HUES6 (cell line): ENCODE data around the gene SLC1A7.

Source experiments
- H3K27ac ChIP-seq: 2 replicates; pipeline ENCODE4 v1.7.0; 2013; ENCODE audit warnings: low read depth, mild to moderate bottlenecking, low read length, inconsistent platforms
- H3K27me3 ChIP-seq: 2 replicates; pipeline ENCODE4 v1.6.1; 2013; ENCODE audit warnings: low read length; ENCODE audit not compliant: control insufficient read depth, insufficient read depth
- H3K36me3 ChIP-seq: 2 replicates; pipeline ENCODE4 v1.6.1; 2013; ENCODE audit warnings: low read length; ENCODE audit not compliant: control insufficient read depth, insufficient read depth
- H3K4me1 ChIP-seq: 2 replicates; pipeline ENCODE4 v1.6.1; 2013; ENCODE audit warnings: low read length; ENCODE audit not compliant: control insufficient read depth, insufficient read depth
- H3K4me3 ChIP-seq: 2 replicates; pipeline ENCODE4 v1.5.1; 2013; ENCODE audit warnings: low read depth, low read length
- H3K9ac ChIP-seq: one replicate; pipeline ENCODE4 v1.6.1; 2013; ENCODE audit warnings: mild to moderate bottlenecking, low read length
- H3K9me3 ChIP-seq: 2 replicates; pipeline ENCODE4 v1.6.1; 2013; ENCODE audit warnings: low read depth, low read length; ENCODE audit not compliant: control insufficient read depth, insufficient read depth

Gene SLC1A7

GRCh38 chr1:53049574-53049967 lies 92.9 kb downstream of the SLC1A7 start:
- Histone ChIP-seq H3K36me3 (0 out of 2 replicates have a peak, but pooled peaks cover 2% of the 10 kb centered on the region), H3K9ac (no peak overlapping the region), H3K4me1 (peaks cover 17% of the 10 kb centered on the region), H3K27ac (no peak overlapping the region), H3K4me3 (no peak overlapping the region), H3K9me3 (no peaks in the 10 kb centered on the region), H3K27me3 (no peaks in the 10 kb centered on the region)

GRCh38 chr1:53048960-53049573 lies 93.4 kb downstream of the SLC1A7 start:
- Histone ChIP-seq H3K4me1 (peaks cover 17% of the 10 kb centered on the region), H3K9ac (no peak overlapping the region), H3K9me3 (no peaks in the 10 kb centered on the region), H3K36me3 (0 out of 2 replicates have a peak, but pooled peaks cover 2% of the 10 kb centered on the region), H3K27ac (no peak overlapping the region), H3K27me3 (no peaks in the 10 kb centered on the region), H3K4me3 (no peak overlapping the region)

- Histone ChIP-seq H3K36me3 (no peaks in the 10 kb centered on the region), H3K27ac (no peak overlapping the region), H3K9me3 (no peaks in the 10 kb centered on the region), H3K27me3 (no peaks in the 10 kb centered on the region), H3K4me3 (no peak overlapping the region), H3K9ac (no peak overlapping the region), H3K4me1 (peaks cover 22% of the 10 kb centered on the region)
These were observed 94.4 kb downstream of the SLC1A7 start for GRCh38 chr1:53047737-53048736.

GRCh38 chr1:53046930-53047329 lies 95.5 kb downstream of the SLC1A7 start:
- no peaks in the 10 kb centered on the region for H3K36me3 ChIP-seq
- no peak overlapping the region for H3K4me3 ChIP-seq
- H3K9me3 ChIP-seq: no peaks in the 10 kb centered on the region
- H3K27ac ChIP-seq: no peak overlapping the region
- H3K9ac ChIP-seq: no peak overlapping the region
- H3K4me1 ChIP-seq: peaks cover 24% of the 10 kb centered on the region
- H3K27me3 ChIP-seq: no peaks in the 10 kb centered on the region

GRCh38 chr1:53044926-53045325 lies 97.5 kb downstream of the SLC1A7 start:
- Histone ChIP-seq H3K27ac (no peak overlapping the region), H3K27me3 (no peaks in the 10 kb centered on the region), H3K9ac (no peak overlapping the region), H3K36me3 (no peaks in the 10 kb centered on the region), H3K4me1 (peaks cover 24% of the 10 kb centered on the region), H3K4me3 (no peak overlapping the region), H3K9me3 (no peaks in the 10 kb centered on the region)

GRCh38 chr1:53043271-53043670 lies 99.2 kb downstream of the SLC1A7 start:
- no peak overlapping the region for H3K9ac ChIP-seq
- H3K27ac ChIP-seq: no peak overlapping the region
- no peaks in the 10 kb centered on the region for H3K27me3 ChIP-seq
- 0 out of 2 replicates have a peak, but pooled peaks cover 2% of the 10 kb centered on the region for H3K36me3 ChIP-seq
- no peak overlapping the region for H3K4me3 ChIP-seq
- H3K4me1 ChIP-seq: peaks cover 14% of the 10 kb centered on the region
- H3K9me3 ChIP-seq: no peaks in the 10 kb centered on the region

- no peak overlapping the region for H3K9ac ChIP-seq
- H3K4me1 ChIP-seq: peaks cover 7% of the 10 kb centered on the region
- no peak overlapping the region for H3K27ac ChIP-seq
- H3K27me3 ChIP-seq: no peaks in the 10 kb centered on the region
- H3K36me3 ChIP-seq: 0 out of 2 replicates have a peak, but pooled peaks cover 2% of the 10 kb centered on the region
- H3K4me3 ChIP-seq: no peak overlapping the region
- no peaks in the 10 kb centered on the region for H3K9me3 ChIP-seq
These were observed 103.9 kb downstream of the SLC1A7 start for GRCh38 chr1:53038566-53038965.
